Kidney epithelial cell (primary cell): ENCODE results near the gene NPEPPS. TPM values are rescaled to one million over a fixed set of nuclear protein-coding genes. Genes with fewer than 3 reads are reported as not detected.

Experiments used
- DNase-seq: peaks from one replicate; pipeline ENCODE4 v3.0.0-alpha.2; 2010; ENCODE audit warnings: low read depth
- H3K27me3 ChIP-seq: 2 replicates; pipeline ENCODE4 v1.6.0; 2011; ENCODE audit warnings: low read length; ENCODE audit not compliant: control insufficient read depth, insufficient read depth
- H3K36me3 ChIP-seq: 2 replicates; pipeline ENCODE4 v1.5.1; 2011; ENCODE audit warnings: low read length; ENCODE audit not compliant: control insufficient read depth, insufficient read depth
- H3K4me3 ChIP-seq: 2 replicates; pipeline ENCODE4 v1.5.1; 2011; ENCODE audit warnings: low read depth, mild to moderate bottlenecking, control low read depth, low read length
- CTCF ChIP-seq: IDR thresholded peaks from 2 replicates; pipeline ENCODE4 v1.5.1; 2011; ENCODE audit warnings: mild to moderate bottlenecking, moderate library complexity, low read length, control low read depth, inconsistent platforms; ENCODE audit not compliant: insufficient read depth, poor library complexity, severe bottlenecking
- total RNA-seq: library from RNA; depleted of rRNA; stranded (reverse); fragments of >200 nt; gene quantifications from 2 replicates; pipeline ENCODE4 v1.2.3, GENCODE V29; 2015

NPEPPS gene
- total RNA-seq, 1 donor from 2014 or later = 71.0 TPM

DNA sequence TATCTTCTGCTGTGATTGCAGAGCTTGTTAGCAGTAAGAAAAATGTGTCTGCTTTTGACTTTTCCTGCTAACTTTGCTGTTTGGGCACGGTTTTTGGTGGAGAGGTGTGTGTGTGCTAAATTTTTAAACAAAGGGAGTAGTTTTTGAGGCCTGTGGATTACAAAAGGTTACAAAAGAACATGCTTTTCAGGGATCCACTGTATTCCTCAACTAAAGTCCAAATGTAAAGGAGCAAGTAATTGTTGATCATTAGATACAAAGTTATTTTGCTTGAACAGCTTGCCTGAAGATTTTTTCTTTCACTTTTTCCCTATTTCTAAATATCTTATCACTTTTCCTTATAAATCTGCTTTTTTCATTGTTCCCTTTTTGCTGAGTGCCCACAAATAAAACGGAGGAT is 120.8 kb downstream of the NPEPPS start:
- H3K36me3 ChIP-seq = peaks cover 1% of the 10 kb centered on the region
- H3K27me3 ChIP-seq = no peaks in the 10 kb centered on the region
- DNase-seq = no peak
- H3K4me3 ChIP-seq = no peak overlapping the region
- TF ChIP-seq CTCF = no peak

- peaks cover 3% of the 10 kb centered on the region for H3K36me3 ChIP-seq
- TF ChIP-seq CTCF = no peak
- H3K4me3 ChIP-seq = no peak overlapping the region
- no peak for DNase-seq
- no peaks in the 10 kb centered on the region for H3K27me3 ChIP-seq
Measured at GRCh38 chr17:47652570-47652969, 121.7 kb downstream of the NPEPPS start.

- no peak for TF ChIP-seq CTCF
- DNase-seq = no peak
- Histone ChIP-seq H3K36me3 (peaks cover 3% of the 10 kb centered on the region), H3K27me3 (no peaks in the 10 kb centered on the region), H3K4me3 (no peak overlapping the region)
Measured at GRCh38 chr17:47653442-47653841, 122.5 kb downstream of the NPEPPS start.

- Histone ChIP-seq H3K27me3 (no peaks in the 10 kb centered on the region), H3K4me3 (no peak overlapping the region), H3K36me3 (peaks cover 3% of the 10 kb centered on the region)
- no peak for DNase-seq
- TF ChIP-seq CTCF = no peak
Measured at GRCh38 chr17:47654991-47655390, 124.1 kb downstream of the NPEPPS start.

DNA sequence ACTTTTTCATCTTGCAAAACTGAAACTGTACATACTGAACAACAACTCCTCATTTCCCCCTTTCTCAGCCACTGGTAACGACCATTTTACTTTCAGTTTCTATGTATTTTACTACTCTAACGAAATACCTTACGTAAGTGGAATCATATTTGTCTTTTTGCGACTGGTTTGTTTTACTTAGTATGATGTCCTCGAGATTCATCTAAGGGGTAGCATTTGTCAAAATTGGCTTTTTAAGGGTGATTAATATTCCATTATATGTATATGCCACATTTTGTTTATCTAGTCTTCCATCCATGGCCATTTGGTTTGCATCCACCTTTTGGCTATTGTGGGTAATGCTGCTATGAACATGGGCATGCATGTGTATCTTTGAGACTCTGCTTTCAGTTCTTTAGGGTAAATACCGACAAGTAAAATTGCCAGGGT is 129.2 kb downstream of the NPEPPS start:
- Histone ChIP-seq H3K36me3 (peaks cover 3% of the 10 kb centered on the region), H3K4me3 (no peak overlapping the region), H3K27me3 (no peaks in the 10 kb centered on the region)
- TF ChIP-seq CTCF = no peak
- DNase-seq = no peak

GRCh38 chr17:47663912-47664623 is 133.2 kb downstream of the NPEPPS start:
- Histone ChIP-seq H3K36me3 (peaks cover 2% of the 10 kb centered on the region), H3K4me3 (no peak overlapping the region), H3K27me3 (no peaks in the 10 kb centered on the region)
- no peak for DNase-seq
- TF ChIP-seq CTCF = peak; percentile 79
